NCI-H2081 (cell line): Measurements from ENCODE around the gene PELO.

Experiments used
- DNase-seq, 2 experiments: peaks; one replicate each; lab custom pipeline; 2025; lab: John Stamatoyannopoulos, UW

PELO gene

GRCh38 chr5:52829664-52830063, 41.9 kb downstream of the PELO start:
- no peak for DNase-seq

GRCh38 chr5:52830650-52831049, 42.9 kb downstream of the PELO start:
- DNase-seq = no peak

GRCh38 chr5:52831786-52832511, 44.2 kb downstream of the PELO start:
- no peak for DNase-seq

GRCh38 chr5:52834320-52834719, 46.6 kb downstream of the PELO start:
- no peak for DNase-seq

GRCh38 chr5:52837068-52837467, 49.4 kb downstream of the PELO start:
- no peak for DNase-seq
